GM18520 (cell line): ENCODE measurements around the gene BCAS4.
"Not testable (repeated sequence)": the region's sequence is repeated elsewhere in the genome, so short reads cannot be mapped to it uniquely, and the experiment has no call there.

Source experiments
- ATAC-seq: cut with Tn5 transposase; IDR thresholded peaks from one replicate; pipeline ENCODE4 v1.9.1; 2021; ENCODE audit not compliant: unreplicated experiment

BCAS4 gene

GRCh38 chr20:50872560-50873425 lies 77.9 kb downstream of the BCAS4 start:
- no peak for ATAC-seq

DNA sequence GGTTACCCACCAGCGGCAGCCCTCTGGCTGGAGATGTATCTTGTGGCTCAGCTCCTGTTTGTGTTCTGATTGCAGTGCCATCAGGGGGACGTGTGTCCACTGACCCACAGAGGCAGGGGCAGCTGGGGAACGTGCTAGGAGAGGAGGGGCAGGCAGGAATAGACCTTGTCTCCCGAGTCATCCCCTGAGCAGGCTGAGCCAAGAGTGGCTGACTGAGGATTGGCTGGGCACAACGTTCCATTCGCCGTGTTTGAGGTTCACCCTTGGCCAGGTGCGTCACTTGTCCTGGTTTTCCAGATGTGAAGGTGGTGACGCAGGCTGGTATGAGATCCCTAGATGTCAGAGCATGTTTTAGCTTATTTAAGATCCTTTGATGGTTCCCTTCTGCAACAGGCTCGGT lies 78.7 kb downstream of the BCAS4 start:
- ATAC-seq, result no peak

- ATAC-seq, result no peak
These were observed 79.4 kb downstream of the BCAS4 start for GRCh38 chr20:50874111-50874757.

DNA sequence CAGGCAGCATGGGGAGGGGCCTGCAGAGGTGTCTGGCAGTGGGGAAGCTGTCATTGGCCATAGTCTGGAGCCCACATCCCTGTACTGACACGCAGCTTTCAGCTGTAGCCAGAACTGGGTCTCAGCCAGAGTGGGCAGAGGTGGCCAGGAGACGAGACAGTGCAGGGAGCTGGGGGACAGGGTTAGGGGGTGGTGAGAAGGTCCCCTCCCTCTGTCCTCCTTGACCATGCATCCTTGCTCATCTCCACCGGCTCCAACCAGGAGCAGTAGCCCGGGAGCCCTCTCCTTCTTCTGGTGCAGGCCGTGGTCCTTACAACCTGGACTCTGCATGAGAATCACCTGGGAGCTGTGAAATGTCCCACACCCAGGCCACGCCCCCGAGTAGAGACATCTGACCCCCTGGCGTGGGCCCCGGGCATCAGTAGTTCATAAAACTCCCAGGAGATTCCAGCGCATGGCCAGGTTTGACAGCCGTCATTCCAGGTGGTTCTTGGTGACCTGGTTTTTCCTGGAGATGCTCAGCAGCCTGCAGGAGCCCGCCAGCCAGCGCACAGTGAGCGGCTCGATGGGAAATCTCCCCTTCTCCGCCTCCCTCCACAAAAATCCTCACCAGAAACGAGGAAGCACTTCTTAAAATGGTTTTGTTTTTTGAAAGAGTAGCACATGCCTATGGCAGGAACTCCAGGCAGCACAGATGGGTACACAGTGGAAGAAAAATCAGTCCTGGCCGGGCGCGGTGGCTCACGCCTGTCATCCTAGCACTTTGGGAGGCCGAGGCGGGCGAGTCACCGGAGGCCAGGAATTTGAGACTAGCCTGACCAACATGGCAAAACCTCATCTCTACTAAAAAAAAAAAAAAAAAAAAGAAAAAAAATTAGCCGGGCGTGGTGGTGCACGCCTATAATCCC lies 80.2 kb downstream of the BCAS4 start:
- no peak for ATAC-seq

- ATAC-seq, result no peak
These were observed 81.3 kb downstream of the BCAS4 start for GRCh38 chr20:50876063-50876685.

DNA sequence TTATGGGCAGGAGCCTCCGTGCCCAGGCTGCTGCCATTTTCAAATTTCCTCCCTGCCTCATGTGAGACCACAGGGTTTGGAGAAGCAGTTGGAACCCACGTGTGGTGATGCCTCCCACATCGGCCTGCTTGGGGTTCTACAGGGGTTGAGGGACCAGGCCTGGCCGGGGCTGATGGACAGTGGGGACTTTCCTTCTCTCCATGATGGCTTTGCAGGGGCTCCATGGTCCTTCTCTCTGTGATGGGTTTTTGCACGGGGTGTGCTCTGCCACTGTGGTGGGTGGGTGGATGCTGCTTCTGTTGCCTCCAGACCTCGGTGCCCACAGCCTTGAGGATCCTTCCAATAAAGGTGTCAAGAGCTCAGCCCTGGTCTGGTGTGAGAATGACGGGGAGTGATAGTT lies 82.0 kb downstream of the BCAS4 start:
- no peak for ATAC-seq

GRCh38 chr20:50877232-50877743 lies 82.4 kb downstream of the BCAS4 start:
- ATAC-seq, result no peak

- no peak for ATAC-seq
These were observed 85.0 kb downstream of the BCAS4 start for GRCh38 chr20:50879649-50880550.

DNA sequence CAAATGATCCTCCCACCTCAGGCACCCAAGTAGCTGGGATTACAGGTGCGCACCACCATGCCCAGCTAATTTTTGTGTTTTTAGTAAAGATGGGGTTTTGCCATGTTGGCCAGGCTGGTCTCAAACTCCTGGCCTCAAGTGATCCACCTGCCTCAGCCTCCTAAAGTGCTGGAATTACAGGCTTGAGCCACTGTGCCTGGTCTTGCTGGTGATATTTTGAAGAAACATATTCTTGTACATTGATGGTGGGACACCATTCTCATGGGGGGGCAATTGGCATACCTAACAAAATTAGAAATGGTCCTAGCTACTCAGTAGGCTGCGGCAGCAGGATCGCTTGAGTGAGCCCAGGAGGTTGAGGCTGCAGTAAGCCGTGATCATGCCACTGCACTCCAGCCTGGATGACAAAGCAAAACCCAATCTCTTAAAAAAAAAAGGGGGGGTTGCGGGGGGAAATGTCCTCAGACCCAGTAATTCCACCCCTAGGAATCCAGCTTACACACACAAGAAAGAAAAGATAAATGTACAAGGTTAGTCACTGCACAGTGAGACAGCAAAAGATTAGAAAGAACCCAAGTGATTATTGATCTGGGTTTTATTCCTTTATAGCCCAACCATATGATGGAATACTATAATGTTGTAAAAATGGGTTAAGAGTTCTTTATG lies 87.0 kb downstream of the BCAS4 start:
- ATAC-seq, result not testable (repeated sequence)

- ATAC-seq, result no peak
These were observed 89.0 kb downstream of the BCAS4 start for GRCh38 chr20:50883856-50884255.

DNA sequence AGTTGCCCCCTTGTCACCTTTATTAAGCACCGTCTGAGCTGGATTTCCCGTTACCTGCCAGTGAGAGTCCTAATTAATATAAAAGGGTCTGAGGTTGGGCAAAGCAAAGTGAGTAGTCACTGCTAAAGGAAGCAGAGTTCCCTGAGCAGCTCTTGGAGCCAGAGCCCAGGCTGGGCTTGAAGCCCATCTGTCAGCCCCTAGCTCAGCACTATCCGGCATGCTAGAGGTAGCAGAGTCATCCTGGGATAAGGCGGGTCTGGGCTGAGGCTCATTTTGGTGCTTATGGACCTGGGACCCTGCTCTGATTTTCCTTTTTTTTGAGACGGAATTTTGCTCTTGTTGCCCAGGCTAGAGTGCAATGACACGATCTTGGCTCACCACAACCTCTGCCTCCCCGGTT lies 90.2 kb downstream of the BCAS4 start:
- no peak for ATAC-seq

DNA sequence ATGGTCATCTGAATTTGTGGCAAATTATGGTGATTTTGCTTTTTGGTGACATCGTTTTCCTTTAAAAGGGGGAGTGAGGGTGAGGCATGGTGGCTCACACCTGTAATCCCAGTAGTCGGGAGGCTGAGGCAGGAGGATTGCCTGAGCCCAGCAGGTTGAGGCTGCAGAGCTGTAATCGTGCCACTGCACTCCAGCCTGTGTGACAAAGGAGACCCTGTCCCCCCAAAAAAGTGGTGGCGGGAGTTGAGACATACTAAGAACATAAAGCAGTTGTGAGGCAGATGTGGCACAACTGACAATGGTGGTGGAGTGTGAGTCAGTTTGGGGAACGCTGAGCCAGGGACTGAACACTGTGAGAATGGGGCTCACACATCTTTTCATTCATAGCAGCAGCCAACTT lies 90.9 kb downstream of the BCAS4 start:
- no peak for ATAC-seq

GRCh38 chr20:50886184-50886790 lies 91.4 kb downstream of the BCAS4 start:
- no peak for ATAC-seq

GRCh38 chr20:50887576-50887975 lies 92.7 kb downstream of the BCAS4 start:
- no peak for ATAC-seq

DNA sequence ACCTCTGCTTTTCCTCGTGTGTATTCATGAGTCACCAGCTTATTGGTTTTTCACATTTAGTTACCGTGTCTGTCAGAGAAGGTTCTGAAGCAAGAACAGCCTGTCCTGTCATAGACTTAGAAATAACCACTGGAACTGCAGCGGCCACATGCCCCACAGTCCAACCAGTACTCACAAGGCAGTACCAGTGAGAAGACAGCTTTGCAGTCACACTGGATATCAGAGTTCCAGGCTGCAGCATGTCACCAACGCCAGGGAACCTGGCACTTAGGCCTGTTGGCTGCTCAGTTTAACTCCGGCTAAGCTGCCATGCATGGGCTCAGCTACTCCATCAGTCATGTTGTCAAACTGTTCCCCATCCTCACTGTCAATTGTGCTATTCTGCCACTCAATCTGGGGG lies 96.3 kb downstream of the BCAS4 start:
- no peak for ATAC-seq

DNA sequence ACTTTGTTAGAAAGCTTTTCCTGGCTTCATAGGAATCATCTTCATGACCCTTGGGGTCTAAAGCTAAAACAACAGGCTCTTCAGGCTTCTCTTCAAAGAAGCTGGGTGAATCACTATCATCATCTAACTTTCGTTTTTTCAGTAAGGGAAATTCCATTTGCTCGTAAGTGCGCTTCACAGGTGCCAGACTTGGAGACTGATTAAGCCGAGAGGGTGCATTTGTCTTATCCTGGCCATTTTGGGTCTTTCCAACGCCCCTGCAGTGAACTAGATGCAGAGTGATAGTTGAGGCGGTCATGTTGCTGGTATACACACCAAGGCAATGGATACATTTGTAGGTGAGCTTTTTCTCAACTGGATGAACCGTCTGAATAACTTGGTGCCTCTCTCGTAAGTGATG lies 97.5 kb downstream of the BCAS4 start:
- ATAC-seq, result no peak

DNA sequence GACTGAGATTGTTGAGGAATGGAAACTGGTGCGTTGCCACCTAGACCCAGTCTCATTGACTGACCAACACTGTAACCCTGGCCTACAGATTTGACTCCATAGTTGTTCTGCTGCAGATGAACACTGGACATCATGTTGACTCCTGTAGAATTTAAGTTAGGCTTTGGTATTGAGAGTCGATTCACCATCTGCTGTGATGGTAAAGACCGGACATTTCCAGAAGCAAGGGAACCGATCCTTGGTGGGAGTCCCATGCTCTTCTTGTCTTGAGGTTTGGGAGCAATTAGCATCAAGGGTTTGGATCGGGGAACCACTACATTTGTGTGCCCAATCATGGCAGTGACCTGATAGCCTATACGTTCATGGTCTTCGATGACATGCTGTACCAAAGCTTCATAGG lies 98.8 kb downstream of the BCAS4 start:
- no peak for ATAC-seq

DNA sequence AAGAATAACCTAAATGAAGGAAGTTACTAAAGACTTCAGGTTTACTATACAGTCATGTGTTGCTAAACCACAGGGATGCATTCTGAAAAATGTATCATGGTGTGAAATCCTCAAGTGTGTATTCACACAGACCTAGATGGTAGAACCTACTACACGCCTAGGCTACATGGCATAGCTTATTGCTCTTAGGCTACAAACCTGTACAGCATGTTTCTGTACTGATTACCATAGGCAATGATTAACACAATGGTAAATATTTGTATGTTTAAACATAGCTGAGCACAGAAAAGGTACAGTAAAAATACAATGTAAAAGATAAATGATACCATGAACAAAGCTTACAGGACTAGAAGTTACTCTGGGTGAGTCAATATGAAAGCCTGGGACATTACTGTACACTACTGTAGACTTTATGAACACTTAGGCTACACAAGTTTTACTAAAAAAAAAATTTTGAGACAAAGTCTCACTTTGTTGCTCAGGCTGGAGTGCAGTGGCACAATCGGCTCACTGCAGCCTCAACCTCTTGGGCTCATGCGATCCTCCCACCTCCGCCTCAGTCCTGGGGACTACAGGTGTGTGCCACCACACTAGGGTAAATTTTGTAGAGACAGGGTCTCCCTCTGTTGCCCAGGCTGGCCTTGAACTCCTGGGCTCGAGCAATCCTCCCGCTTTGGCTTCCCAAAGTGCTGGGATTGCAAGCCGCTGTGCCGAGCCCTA lies 100.4 kb downstream of the BCAS4 start:
- no peak for ATAC-seq
